GM19468 (cell line): Measurements from ENCODE around the gene SLC7A4.
"Not testable (repeated sequence)": the region's sequence is repeated elsewhere in the genome, so short reads cannot be mapped to it uniquely, and the experiment has no call there.

ENCODE experiments used
- ATAC-seq: cut with Tn5 transposase; IDR thresholded peaks from one replicate; pipeline ENCODE4 v1.9.1; 2021; ENCODE audit warnings: mild to moderate bottlenecking, moderate library complexity, moderate number of reproducible peaks; ENCODE audit not compliant: unreplicated experiment; ENCODE audit errors: extremely low read depth

The SLC7A4 gene

DNA sequence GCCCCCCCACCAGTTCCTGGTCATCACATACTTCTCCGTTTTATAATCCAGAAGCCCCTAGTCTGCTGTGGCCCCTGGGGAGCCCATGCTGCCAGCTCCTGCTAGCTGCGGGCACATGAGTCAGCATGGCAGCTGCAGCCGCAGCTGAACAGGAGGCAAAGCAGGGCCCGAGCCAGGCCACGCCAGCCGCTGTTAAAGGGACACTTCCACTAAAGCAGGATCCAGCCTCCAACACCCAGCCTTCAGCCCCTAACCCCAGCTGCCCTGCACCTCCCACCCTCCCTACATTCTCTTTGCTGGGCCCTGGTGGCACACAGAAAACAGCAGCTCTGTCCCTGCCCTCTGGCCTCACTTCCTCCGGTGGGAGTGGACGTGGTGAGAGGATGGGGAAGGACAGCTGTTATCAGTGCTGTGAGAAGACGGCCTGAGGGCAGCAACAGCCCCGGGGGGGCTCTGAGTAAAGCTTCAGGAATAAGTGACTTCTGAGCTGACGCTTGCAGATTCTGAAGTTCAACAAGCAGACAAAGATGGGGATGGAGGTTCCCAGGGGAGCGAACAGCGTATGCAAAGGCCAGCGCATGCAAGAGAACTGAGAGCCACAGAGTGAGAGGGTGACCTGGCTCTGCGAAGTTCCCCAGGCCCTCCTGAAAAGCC is 12.7 kb upstream of the SLC7A4 start:
- no peak for ATAC-seq

GRCh38 chr22:21043860-21044535 is 11.6 kb upstream of the SLC7A4 start:
- ATAC-seq, result no peak

GRCh38 chr22:21042978-21043859 is 10.9 kb upstream of the SLC7A4 start:
- ATAC-seq, result no peak

- no peak for ATAC-seq
These were observed 9.6 kb upstream of the SLC7A4 start for GRCh38 chr22:21041937-21042336.

- ATAC-seq, result not testable (repeated sequence)
These were observed 6.8 kb upstream of the SLC7A4 start for GRCh38 chr22:21039158-21039557.

DNA sequence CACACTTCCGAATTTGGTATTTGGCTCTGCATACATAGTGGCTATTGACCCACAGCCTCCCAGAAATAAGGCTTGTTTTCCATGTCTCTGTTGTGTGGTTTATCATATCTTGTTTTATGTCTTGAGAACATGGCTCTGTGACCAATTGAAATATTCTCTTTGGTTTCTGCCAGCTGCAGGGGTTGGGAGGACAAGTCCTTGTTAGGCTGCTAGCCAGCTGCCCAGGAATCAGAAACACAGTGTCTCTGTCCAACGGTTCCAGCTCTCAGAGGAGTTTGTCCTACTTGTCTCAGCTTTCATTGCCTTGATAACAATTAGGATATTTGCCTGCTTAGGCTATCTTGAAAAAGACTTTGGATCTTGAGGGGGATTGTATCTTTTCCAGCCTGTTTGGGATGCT is 6.0 kb upstream of the SLC7A4 start:
- ATAC-seq, result no peak

DNA sequence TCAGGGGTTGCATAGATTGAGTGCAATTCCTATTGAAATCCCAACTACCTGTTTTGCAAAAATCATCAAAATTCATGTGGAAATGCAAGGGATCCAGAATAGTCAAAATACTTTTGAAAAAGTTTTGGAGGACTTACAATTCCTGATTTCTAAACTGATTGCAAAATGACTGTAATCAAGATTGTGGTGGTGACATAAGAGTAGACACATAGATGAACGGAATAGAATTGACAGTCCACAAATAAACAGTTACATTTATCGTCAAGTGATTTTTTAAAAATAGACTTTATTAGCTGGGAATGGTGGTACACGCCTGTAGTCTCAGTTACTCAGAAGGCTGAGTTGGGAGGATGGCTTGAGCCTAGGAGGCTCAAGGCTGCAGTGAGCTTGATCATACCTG is 2.6 kb upstream of the SLC7A4 start:
- ATAC-seq, result no peak

DNA sequence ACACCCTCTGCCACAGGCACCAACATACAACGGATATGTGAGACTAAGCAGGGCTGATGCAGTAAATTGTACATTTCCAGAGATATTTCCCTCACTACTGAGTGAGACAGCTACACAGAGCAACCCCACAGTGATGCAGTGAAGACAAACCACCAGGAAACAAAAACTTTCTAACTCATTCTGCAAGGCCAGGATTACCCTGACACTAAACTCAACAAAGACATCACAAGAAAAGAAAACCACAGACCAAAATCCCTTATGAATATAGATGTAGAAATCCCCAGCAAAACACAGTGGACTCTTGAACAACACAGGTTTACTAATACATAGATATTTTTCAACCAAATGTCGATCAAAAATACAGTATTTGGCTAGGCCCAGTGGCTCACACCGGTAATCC is 1.5 kb upstream of the SLC7A4 start:
- ATAC-seq, result no peak

- ATAC-seq, result no peak
These were observed 717 bp upstream of the SLC7A4 start for GRCh38 chr22:21032868-21033688.

DNA sequence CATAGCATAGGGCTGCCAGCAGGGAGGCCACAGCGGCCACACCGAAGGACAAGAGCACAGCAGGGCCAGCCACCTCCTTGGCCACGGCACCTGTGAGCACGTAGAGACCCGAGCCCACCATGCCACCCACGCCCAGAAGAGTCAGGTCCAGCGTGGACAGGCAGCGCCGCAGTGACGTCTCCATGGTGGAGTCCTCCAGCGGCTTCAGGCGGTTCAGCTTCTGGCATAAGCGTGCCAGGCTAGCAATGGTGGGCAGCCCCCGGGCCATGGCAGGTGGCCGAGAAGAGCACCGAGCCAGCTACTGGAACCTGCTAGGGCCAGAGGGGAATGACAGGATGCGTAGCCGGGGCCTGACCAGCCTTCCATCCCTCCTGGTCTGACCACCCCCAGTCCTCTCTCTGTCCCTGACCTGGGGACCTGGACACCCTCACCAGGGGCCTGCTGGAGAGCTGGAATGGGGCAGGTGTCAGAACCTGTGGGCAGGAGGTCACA is 770 bp downstream of the SLC7A4 start:
- no peak for ATAC-seq

- ATAC-seq, result no peak
These were observed 1.5 kb downstream of the SLC7A4 start for GRCh38 chr22:21030621-21031544.

DNA sequence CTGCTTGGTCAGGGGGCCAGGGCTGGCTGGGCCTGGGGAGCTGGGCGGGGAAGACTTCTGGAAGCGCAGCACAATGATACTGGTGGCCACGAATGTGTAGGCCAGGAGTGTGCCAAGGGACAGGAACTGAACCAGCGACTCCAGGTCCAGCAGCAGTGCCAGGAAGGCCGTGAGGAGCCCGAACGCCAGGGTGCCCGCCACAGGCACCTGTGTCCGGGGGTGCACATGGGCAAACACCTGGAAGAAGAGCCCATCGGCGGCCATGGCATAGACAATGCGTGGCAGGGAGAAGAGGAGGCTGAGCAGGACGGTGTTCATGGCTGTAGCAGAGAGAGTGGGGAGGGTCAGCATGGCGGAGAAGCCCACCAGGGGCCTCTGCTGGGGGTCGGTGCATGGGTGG is 2.3 kb downstream of the SLC7A4 start:
- no peak for ATAC-seq

- ATAC-seq, result no peak
These were observed 2.8 kb downstream of the SLC7A4 start for GRCh38 chr22:21029486-21030025.

GRCh38 chr22:21028277-21029251 is 3.8 kb downstream of the SLC7A4 start:
- no peak for ATAC-seq

- no peak for ATAC-seq
These were observed 5.3 kb downstream of the SLC7A4 start for GRCh38 chr22:21026783-21027692.
